SU-DHL-6 (cell line): ENCODE results near the gene TMEM120B.

Source experiments
- EZH2phosphoT487 ChIP-seq: fragments of 200-600 bp; sonication (generic), shearing (Covaris generic); conservative IDR thresholded peaks from 2 replicates; pipeline ENCODE4 v1.6.1; 2018; ENCODE audit warnings: mild to moderate bottlenecking, antibody characterized with exemption, low read length, moderate library complexity, mixed read lengths
- TF ChIP-seq, protein P1 (sequence below): fragments of 200-600 bp; sonication (generic); IDR thresholded peaks from one replicate; pipeline ENCODE4 v1.5.1; 2017; ENCODE audit warnings: antibody characterized with exemption, mild to moderate bottlenecking, low read length, moderate library complexity; ENCODE audit not compliant: insufficient read depth, poor library complexity, severe bottlenecking

DNA sequence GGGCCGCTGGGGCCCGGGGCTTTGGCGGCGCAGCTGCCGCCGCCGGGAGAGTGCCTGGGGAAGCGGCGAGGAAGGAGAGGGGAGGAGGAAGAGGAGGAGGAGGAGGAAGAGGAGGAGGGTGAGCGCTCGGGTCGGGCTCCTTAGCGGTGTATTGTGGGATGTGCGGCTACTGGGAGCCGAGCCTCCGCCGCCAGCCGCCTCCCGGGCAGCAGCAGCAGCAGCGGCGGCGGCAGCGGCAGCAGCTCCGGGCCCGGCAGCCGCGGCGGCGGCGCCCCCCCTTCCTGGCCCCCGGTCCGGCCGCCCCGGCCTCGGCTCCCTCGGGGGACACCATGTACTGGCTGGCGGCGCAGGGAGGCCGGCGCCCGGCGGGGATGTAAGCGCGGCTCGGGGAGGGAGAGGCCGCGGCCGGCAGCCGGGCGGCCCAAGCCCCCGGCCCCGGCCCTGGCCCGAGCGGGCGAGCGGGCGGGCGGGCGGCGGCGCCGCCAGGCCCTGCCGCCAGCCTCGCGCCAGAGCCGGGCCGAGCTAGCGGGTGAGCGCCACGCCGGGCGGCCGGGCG lies 91.4 kb downstream of the TMEM120B start, which contains the start of gene SETD1B:
- TF ChIP-seq, protein P1, sequence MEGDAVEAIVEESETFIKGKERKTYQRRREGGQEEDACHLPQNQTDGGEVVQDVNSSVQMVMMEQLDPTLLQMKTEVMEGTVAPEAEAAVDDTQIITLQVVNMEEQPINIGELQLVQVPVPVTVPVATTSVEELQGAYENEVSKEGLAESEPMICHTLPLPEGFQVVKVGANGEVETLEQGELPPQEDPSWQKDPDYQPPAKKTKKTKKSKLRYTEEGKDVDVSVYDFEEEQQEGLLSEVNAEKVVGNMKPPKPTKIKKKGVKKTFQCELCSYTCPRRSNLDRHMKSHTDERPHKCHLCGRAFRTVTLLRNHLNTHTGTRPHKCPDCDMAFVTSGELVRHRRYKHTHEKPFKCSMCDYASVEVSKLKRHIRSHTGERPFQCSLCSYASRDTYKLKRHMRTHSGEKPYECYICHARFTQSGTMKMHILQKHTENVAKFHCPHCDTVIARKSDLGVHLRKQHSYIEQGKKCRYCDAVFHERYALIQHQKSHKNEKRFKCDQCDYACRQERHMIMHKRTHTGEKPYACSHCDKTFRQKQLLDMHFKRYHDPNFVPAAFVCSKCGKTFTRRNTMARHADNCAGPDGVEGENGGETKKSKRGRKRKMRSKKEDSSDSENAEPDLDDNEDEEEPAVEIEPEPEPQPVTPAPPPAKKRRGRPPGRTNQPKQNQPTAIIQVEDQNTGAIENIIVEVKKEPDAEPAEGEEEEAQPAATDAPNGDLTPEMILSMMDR: no peak
- no peak for TF ChIP-seq EZH2phosphoT487
